WTC11 (cell line): ENCODE data around the gene MACO1.

Source experiments
- CREB1 ChIP-seq: sonication (generic); formaldehyde crosslinking; IDR thresholded peaks from 2 replicates; pipeline ENCODE4 v1.8.0; 2023; ENCODE audit warnings: mild to moderate bottlenecking, missing genetic modification reagents
- CREM ChIP-seq: sonication (generic); formaldehyde crosslinking; IDR thresholded peaks from 2 replicates; pipeline ENCODE4 v1.8.1; 2022; ENCODE audit warnings: mild to moderate bottlenecking, missing genetic modification reagents, moderate library complexity
- ETV6 ChIP-seq: sonication (generic); formaldehyde crosslinking; IDR thresholded peaks from 2 replicates; pipeline ENCODE4 v1.8.1; 2022; ENCODE audit warnings: mild to moderate bottlenecking, missing genetic modification reagents
- KAT7 ChIP-seq: sonication (generic); formaldehyde crosslinking; IDR thresholded peaks from 2 replicates; pipeline ENCODE4 v1.8.1; 2023; ENCODE audit warnings: missing genetic modification reagents, mild to moderate bottlenecking, borderline replicate concordance
- NFE2L1 ChIP-seq: sonication (generic); formaldehyde crosslinking; IDR thresholded peaks from 2 replicates; pipeline ENCODE4 v1.8.1; 2023; ENCODE audit warnings: missing genetic modification reagents
- TCF7 ChIP-seq: sonication (generic); formaldehyde crosslinking; IDR thresholded peaks from 2 replicates; pipeline ENCODE4 v1.8.0; 2022; ENCODE audit warnings: mild to moderate bottlenecking, low read depth, missing genetic modification reagents, moderate library complexity
- TF ChIP-seq, protein P1 (sequence below): fragments of 200-600 bp; IDR thresholded peaks from 2 replicates; pipeline ENCODE4 v1.8.0; 2022; ENCODE audit warnings: antibody characterized with exemption
- TF ChIP-seq, protein P2 (sequence below): sonication (generic); formaldehyde crosslinking; IDR thresholded peaks from 2 replicates; pipeline ENCODE4 v1.8.1; 2023; ENCODE audit warnings: mild to moderate bottlenecking, missing genetic modification reagents, moderate library complexity
- TF ChIP-seq, protein P3 (sequence below): sonication (generic); formaldehyde crosslinking; IDR thresholded peaks from 2 replicates; pipeline ENCODE4 v1.8.0; 2022; ENCODE audit warnings: mild to moderate bottlenecking, missing genetic modification reagents
- TF ChIP-seq, protein P4 (sequence below): sonication (generic); formaldehyde crosslinking; IDR thresholded peaks from 2 replicates; pipeline ENCODE4 v1.8.0; 2022; ENCODE audit warnings: mild to moderate bottlenecking, missing genetic modification reagents
- TF ChIP-seq, protein P5 (sequence below): sonication (generic); formaldehyde crosslinking; IDR thresholded peaks from 2 replicates; pipeline ENCODE4 v1.8.1; 2022; ENCODE audit warnings: low read depth, missing genetic modification reagents, borderline replicate concordance

DNA sequence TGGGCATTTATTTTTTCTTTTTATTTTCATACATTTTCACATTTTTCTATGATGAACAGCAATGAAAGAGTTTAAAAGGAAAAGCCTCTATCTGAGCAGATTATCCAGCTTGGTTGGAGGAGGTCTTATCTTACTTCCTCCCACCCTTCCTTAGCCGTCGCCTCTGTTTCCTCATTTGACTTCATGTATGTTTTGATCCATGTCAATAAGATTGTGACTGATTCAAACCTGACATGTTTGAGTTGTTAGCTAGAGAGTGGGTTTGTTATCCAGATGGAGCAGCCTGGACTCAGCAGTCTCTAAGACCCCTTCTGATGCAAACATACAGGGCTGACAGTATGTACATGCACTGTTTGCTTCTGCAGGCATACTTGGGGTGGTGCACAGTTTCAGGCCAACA lies 31.2 kb downstream of the MACO1 start:
- TF ChIP-seq, protein P1, sequence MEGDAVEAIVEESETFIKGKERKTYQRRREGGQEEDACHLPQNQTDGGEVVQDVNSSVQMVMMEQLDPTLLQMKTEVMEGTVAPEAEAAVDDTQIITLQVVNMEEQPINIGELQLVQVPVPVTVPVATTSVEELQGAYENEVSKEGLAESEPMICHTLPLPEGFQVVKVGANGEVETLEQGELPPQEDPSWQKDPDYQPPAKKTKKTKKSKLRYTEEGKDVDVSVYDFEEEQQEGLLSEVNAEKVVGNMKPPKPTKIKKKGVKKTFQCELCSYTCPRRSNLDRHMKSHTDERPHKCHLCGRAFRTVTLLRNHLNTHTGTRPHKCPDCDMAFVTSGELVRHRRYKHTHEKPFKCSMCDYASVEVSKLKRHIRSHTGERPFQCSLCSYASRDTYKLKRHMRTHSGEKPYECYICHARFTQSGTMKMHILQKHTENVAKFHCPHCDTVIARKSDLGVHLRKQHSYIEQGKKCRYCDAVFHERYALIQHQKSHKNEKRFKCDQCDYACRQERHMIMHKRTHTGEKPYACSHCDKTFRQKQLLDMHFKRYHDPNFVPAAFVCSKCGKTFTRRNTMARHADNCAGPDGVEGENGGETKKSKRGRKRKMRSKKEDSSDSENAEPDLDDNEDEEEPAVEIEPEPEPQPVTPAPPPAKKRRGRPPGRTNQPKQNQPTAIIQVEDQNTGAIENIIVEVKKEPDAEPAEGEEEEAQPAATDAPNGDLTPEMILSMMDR, result no peak
- TF ChIP-seq ETV6, result no peak
- TF ChIP-seq TCF7 (CRISPR knock-in tag), result no peak
- no peak for TF ChIP-seq CREM (CRISPR knock-in tag)
- no peak for TF ChIP-seq KAT7
- TF ChIP-seq, protein P2, sequence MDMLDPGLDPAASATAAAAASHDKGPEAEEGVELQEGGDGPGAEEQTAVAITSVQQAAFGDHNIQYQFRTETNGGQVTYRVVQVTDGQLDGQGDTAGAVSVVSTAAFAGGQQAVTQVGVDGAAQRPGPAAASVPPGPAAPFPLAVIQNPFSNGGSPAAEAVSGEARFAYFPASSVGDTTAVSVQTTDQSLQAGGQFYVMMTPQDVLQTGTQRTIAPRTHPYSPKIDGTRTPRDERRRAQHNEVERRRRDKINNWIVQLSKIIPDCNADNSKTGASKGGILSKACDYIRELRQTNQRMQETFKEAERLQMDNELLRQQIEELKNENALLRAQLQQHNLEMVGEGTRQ (CRISPR knock-in tag), result no peak
- TF ChIP-seq, protein P3, sequence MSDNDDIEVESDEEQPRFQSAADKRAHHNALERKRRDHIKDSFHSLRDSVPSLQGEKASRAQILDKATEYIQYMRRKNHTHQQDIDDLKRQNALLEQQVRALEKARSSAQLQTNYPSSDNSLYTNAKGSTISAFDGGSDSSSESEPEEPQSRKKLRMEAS, result no peak
- TF ChIP-seq, protein P4, sequence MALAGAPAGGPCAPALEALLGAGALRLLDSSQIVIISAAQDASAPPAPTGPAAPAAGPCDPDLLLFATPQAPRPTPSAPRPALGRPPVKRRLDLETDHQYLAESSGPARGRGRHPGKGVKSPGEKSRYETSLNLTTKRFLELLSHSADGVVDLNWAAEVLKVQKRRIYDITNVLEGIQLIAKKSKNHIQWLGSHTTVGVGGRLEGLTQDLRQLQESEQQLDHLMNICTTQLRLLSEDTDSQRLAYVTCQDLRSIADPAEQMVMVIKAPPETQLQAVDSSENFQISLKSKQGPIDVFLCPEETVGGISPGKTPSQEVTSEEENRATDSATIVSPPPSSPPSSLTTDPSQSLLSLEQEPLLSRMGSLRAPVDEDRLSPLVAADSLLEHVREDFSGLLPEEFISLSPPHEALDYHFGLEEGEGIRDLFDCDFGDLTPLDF, result no peak
- no peak for TF ChIP-seq CREB1 (CRISPR knock-in tag)
- no peak for TF ChIP-seq NFE2L1 (CRISPR knock-in tag)
- TF ChIP-seq, protein P5, sequence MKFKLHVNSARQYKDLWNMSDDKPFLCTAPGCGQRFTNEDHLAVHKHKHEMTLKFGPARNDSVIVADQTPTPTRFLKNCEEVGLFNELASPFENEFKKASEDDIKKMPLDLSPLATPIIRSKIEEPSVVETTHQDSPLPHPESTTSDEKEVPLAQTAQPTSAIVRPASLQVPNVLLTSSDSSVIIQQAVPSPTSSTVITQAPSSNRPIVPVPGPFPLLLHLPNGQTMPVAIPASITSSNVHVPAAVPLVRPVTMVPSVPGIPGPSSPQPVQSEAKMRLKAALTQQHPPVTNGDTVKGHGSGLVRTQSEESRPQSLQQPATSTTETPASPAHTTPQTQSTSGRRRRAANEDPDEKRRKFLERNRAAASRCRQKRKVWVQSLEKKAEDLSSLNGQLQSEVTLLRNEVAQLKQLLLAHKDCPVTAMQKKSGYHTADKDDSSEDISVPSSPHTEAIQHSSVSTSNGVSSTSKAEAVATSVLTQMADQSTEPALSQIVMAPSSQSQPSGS (CRISPR knock-in tag), result no peak
